ENCODE results near the gene SOHLH1.

Gene SOHLH1

GRCh38 chr9:135719472-135719871 lies 20.2 kb upstream of the SOHLH1 start:
- H3K9me3 ChIP-seq (ENCODE audit: control insufficient read depth, insufficient read depth, low read length): no peaks in the 10 kb centered on the region
- no peaks in the 10 kb centered on the region for H3F3A ChIP-seq (ENCODE audit: control insufficient read depth, insufficient read depth)
- no peak for TF ChIP-seq EZH2phosphoT487 (IDR thresholded peaks at IDR 0.05; ENCODE audit: borderline replicate concordance, low read length)
- TF ChIP-seq CTCF (IDR thresholded peaks at IDR 0.05; ENCODE audit: low read depth, low read length, poor library complexity, severe bottlenecking): no peak
- no peak overlapping the region for H3K4me2 ChIP-seq (ENCODE audit: low read length)
- H3K36me3 ChIP-seq (ENCODE audit: control insufficient read depth, low read length): no peaks in the 10 kb centered on the region
- H3K4me1 ChIP-seq (ENCODE audit: control insufficient read depth, low read length): no peaks in the 10 kb centered on the region
- no peaks in the 10 kb centered on the region for H4K20me1 ChIP-seq (ENCODE audit: control insufficient read depth, insufficient read depth, low read depth, low read length)
- no peak overlapping the region for H3K4me3 ChIP-seq (ENCODE audit: low read length)
- no peak overlapping the region for H3K27ac ChIP-seq (ENCODE audit: low read depth, low read length)
- no peaks in the 10 kb centered on the region for H3K27me3 ChIP-seq (ENCODE audit: control insufficient read depth, low read length)
- no peaks in the 10 kb centered on the region for H3K79me2 ChIP-seq (ENCODE audit: control insufficient read depth, low read length)
- H3K9me2 ChIP-seq (replicated peaks; ENCODE audit: control insufficient read depth, low read length): no peaks in the 10 kb centered on the region

GRCh38 chr9:135718616-135719015 lies 19.3 kb upstream of the SOHLH1 start:
- H3K4me2 ChIP-seq (ENCODE audit: low read length): no peak overlapping the region
- no peak for TF ChIP-seq CTCF (IDR thresholded peaks at IDR 0.05; ENCODE audit: low read depth, low read length, poor library complexity, severe bottlenecking)
- H3K27ac ChIP-seq (ENCODE audit: low read depth, low read length): no peak overlapping the region
- H3K79me2 ChIP-seq (ENCODE audit: control insufficient read depth, low read length): no peaks in the 10 kb centered on the region
- no peaks in the 10 kb centered on the region for H3K9me2 ChIP-seq (replicated peaks; ENCODE audit: control insufficient read depth, low read length)
- H3K4me1 ChIP-seq (ENCODE audit: control insufficient read depth, low read length): no peaks in the 10 kb centered on the region
- H3F3A ChIP-seq (ENCODE audit: control insufficient read depth, insufficient read depth): no peaks in the 10 kb centered on the region
- no peaks in the 10 kb centered on the region for H3K9me3 ChIP-seq (ENCODE audit: control insufficient read depth, insufficient read depth, low read length)
- H3K36me3 ChIP-seq (ENCODE audit: control insufficient read depth, low read length): no peaks in the 10 kb centered on the region
- no peak overlapping the region for H3K4me3 ChIP-seq (ENCODE audit: low read length)
- H3K27me3 ChIP-seq (ENCODE audit: control insufficient read depth, low read length): no peaks in the 10 kb centered on the region
- no peaks in the 10 kb centered on the region for H4K20me1 ChIP-seq (ENCODE audit: control insufficient read depth, insufficient read depth, low read depth, low read length)

GRCh38 chr9:135717410-135717809 lies 18.1 kb upstream of the SOHLH1 start:
- no peaks in the 10 kb centered on the region for H3K4me1 ChIP-seq (ENCODE audit: control insufficient read depth, low read length)
- H3K4me3 ChIP-seq (ENCODE audit: low read length): no peak overlapping the region
- no peak for TF ChIP-seq CTCF (IDR thresholded peaks at IDR 0.05; ENCODE audit: low read depth, low read length, poor library complexity, severe bottlenecking)
- TF ChIP-seq EZH2phosphoT487 (IDR thresholded peaks at IDR 0.05; ENCODE audit: borderline replicate concordance, low read length): no peak
- no peaks in the 10 kb centered on the region for H3F3A ChIP-seq (ENCODE audit: control insufficient read depth, insufficient read depth)
- H3K27me3 ChIP-seq (ENCODE audit: control insufficient read depth, low read length): peaks cover 3% of the 10 kb centered on the region; the same call in 1 of the 2 replicates
- no peaks in the 10 kb centered on the region for H3K9me3 ChIP-seq (ENCODE audit: control insufficient read depth, insufficient read depth, low read length)
- H3K79me2 ChIP-seq (ENCODE audit: control insufficient read depth, low read length): no peaks in the 10 kb centered on the region
- no peaks in the 10 kb centered on the region for H3K36me3 ChIP-seq (ENCODE audit: control insufficient read depth, low read length)
- H3K4me2 ChIP-seq (ENCODE audit: low read length): no peak overlapping the region
- H3K27ac ChIP-seq (ENCODE audit: low read depth, low read length): no peak overlapping the region
- H3K9me2 ChIP-seq (replicated peaks; ENCODE audit: control insufficient read depth, low read length): no peaks in the 10 kb centered on the region
- H4K20me1 ChIP-seq (ENCODE audit: control insufficient read depth, insufficient read depth, low read depth, low read length): no peaks in the 10 kb centered on the region

GRCh38 chr9:135716045-135716444 lies 16.8 kb upstream of the SOHLH1 start:
- Histone ChIP-seq H4K20me1 (ENCODE audit: control insufficient read depth, insufficient read depth, low read depth, low read length) (no peaks in the 10 kb centered on the region), H3K4me2 (ENCODE audit: low read length) (no peak overlapping the region), H3F3A (ENCODE audit: control insufficient read depth, insufficient read depth) (no peaks in the 10 kb centered on the region), H3K9me2 (replicated peaks; ENCODE audit: control insufficient read depth, low read length) (no peaks in the 10 kb centered on the region), H3K79me2 (ENCODE audit: control insufficient read depth, low read length) (no peaks in the 10 kb centered on the region), H3K4me3 (ENCODE audit: low read length) (no peak overlapping the region), H3K4me1 (ENCODE audit: control insufficient read depth, low read length) (no peaks in the 10 kb centered on the region), H3K36me3 (ENCODE audit: control insufficient read depth, low read length) (no peaks in the 10 kb centered on the region), H3K9me3 (ENCODE audit: control insufficient read depth, insufficient read depth, low read length) (no peaks in the 10 kb centered on the region), H3K27me3 (ENCODE audit: control insufficient read depth, low read length) (peaks cover 3% of the 10 kb centered on the region; the same call in 1 of the 2 replicates), H3K27ac (ENCODE audit: low read depth, low read length) (no peak overlapping the region)
- TF ChIP-seq CTCF (IDR thresholded peaks at IDR 0.05; ENCODE audit: low read depth, low read length, poor library complexity, severe bottlenecking) (no peak), EZH2phosphoT487 (IDR thresholded peaks at IDR 0.05; ENCODE audit: borderline replicate concordance, low read length) (no peak)

Measured in DOHH2 (cell line).